HG02763 (cell line): ENCODE results near the gene ADCYAP1.
"Not testable (repeated sequence)": the region's sequence is repeated elsewhere in the genome, so short reads cannot be mapped to it uniquely, and the experiment has no call there.

Experiments used
- ATAC-seq: cut with Tn5 transposase; IDR thresholded peaks from one replicate; pipeline ENCODE4 v1.9.1; 2021; ENCODE audit warnings: mild to moderate bottlenecking, moderate library complexity; ENCODE audit not compliant: unreplicated experiment

The ADCYAP1 gene

DNA sequence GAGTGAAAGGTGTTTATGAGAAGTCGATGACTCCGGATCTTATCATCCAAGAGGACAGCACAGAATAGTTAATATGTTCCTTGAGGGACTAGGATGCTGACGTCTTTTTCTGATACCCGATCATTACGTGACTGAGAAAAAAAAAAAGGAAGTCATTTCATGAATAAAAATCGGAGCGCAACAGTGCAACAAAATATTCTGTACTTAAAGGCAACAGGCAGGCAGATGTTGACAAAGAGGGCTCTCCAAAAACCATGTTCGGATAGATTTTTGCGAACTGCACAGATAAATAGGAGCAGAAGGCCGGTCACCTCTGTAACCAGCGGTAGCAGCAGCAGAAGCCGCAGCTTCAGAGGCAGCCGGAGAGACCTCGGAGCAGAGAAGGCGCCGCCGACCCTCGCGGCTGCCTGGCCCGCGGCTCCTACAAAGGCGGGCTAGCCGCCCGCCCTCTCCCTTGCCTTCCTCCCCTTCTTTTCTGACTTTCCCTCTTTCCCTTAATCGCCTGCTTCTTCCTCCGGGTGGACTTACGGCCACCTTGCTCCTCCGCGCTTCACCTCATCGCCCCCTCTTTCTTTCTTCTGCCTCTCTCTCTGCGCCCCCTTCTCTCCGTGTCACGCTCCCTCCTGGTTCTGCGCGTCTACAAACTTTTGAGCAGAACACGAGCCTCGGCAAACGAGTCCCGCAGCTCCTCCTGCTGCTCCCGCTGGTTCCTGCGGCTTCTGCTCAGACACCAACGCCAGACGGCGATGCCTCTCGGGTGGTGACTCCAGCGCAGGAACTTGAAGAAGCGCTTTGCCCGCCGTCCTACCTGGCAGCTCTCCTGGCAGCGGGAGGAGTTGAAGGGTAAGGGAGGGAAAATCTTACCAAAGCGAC, at the start of gene ADCYAP1:
TSS of gene ADCYAP1 (plus strand) at position 654 of the 873 bp plus-strand sequence. CDS start 516 bp downstream, outside the sequence.
- no peak for ATAC-seq

- ATAC-seq: no peak
Measured at GRCh38 chr18:857986-858385, 46.7 kb upstream of the ADCYAP1 start.

DNA sequence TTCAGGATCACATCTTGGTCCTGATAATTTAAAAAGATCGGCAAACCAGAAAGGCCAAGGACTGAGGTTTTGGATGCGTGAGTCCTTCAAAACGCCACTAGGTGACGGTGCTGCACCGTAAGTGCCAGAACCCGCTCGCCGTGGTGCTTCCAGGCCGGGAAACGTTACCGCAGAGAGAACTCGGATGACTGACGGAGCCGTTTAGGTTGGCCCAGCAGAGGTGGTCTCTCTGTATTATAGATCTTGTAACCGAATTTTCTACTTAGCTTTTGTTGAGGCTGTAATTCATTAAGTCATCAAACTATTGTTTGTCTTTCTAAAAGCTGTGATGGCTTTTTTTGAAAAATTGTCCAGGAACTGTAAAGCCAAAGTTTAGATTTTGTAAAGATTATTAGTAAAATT, 39.8 kb upstream of the ADCYAP1 start:
- peak; percentile 84 for ATAC-seq

DNA sequence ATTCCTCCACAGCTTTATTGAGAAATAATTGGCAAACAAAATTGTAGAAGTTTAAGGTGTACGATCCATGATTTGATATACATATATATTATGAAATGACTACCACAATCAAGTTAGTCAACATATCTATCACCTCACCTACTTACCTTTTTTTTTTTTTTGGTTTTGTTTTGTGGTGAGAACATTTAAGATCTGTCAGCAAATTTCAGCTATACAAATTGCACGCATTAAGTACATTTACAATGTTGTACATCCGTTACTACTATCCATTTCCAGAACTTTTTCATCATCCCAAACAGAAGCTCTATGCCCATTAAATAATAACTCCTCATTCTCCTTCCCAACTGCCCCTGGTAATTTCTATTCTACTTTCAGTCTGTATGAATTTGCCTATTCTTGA, 37.4 kb upstream of the ADCYAP1 start:
- ATAC-seq: no peak

DNA sequence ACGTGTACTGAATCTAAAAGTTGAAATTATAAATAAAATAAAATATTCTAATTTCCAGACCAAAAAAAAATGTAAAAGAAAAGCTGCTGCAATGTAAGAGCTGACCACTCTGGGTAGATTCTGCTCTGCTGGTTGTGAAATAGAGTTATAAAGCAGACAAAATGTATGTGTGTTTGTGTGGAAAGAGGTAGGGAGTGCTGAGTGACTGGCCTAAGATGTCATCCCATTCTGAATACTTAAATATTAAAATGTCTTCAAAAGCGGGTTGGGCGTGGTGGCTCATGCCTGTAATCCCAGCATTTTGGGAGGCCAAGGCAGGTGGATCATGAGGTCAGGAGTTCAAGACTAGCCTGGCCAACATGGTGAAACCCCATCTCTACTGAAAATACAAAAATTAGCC, 31.2 kb upstream of the ADCYAP1 start:
- not testable (repeated sequence) for ATAC-seq

GRCh38 chr18:875912-876311, 28.8 kb upstream of the ADCYAP1 start:
- ATAC-seq: no peak

DNA sequence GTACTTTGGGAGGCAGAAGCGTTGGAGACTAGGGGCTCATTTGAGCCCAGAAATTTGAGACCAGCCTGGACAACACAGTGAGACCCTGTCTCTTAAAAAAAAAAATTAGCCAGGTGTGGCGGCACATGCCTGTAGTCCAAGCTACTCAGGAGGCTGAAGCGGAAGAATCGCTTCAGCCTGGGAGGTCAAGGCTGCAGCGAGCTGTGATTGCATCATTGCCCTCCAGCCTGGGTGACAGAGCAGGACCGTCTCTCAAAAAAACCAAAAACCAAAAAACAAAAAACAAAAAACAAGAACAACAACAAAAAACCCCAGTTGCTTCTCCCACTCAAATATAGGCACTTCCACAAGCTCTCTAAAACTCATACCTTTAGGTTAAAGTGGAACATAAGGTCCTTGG, 27.4 kb upstream of the ADCYAP1 start:
- no peak for ATAC-seq

DNA sequence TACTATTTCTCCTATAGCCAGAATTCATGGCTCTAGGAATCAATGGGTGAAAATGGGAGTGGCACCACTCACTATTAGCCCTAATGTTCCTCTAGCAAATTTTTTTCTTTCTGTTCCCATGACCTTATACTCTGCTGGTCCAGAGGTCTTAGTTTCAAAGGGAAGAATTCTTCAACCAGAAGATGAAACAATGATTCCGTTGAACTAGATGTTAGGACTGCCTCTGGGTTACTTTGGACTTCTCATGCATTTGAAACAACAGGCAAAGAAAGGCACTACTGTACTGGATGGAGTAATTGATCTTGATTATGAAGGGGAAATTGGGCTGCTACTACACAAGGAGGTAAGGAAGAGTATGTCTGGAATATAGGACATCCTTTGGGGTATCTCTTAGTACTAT, 18.6 kb upstream of the ADCYAP1 start:
- no peak for ATAC-seq

- no peak for ATAC-seq
Measured at GRCh38 chr18:887716-888115, 17.0 kb upstream of the ADCYAP1 start.

DNA sequence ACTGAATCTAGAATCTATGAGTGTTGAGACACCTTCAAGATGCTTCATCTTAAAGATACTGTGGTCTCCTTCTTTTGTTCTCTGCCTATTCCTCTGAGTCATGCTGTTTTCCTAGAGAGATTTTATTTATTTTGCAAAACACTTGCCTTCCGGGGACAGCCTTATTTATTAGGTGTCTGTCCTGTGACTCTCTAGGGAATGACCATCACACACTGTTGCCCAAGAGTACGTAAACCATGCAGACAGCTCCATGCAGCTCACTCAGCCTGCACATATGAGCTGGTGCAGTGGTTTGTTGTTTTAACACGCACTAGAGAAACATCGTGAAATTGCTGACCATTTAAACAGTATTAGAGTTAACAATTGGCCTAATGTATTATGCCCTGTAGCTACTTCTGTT, 12.4 kb upstream of the ADCYAP1 start:
- ATAC-seq: no peak

- ATAC-seq: no peak
Measured at GRCh38 chr18:896315-896714, 8.4 kb upstream of the ADCYAP1 start.

DNA sequence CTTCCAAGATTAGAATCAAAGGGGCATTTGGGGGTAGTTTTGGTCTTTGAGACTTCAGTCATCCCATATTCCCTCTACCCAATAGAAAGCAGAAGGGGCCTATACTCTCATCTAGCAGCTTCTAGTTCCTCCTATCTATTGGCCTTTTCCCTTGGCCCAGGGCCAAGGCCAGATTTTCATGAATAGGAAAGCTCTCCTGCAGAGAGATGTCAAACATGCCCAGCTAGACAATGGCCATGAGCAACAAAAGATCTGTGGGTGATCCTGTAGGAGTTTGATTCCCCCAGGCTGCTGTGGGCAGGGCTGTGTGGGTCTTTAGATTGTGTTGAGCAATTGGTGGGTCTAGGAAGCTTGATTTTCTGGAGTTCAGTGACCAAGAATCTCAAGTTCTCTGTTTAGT, 2.9 kb upstream of the ADCYAP1 start:
- ATAC-seq: no peak

DNA sequence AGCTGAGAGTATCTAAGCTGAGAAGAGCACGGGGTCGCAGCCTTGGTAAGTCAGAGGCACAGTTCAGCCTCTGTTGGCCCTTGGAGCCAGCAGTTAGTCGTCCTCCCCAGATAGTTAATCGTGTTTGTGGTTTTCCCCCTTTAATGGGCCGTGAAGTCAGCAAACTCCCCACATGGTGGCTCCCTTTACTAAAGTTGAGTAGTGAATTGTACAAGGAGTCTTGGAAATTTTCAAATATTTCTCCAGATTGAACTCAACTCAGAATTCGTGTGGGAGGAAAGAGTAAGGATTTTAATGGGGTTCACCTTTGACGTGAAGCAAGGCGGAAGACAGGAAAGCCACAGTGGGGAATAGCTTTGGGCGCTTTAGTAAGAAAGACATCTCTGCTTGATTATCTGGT, 2.4 kb upstream of the ADCYAP1 start:
- no peak for ATAC-seq

DNA sequence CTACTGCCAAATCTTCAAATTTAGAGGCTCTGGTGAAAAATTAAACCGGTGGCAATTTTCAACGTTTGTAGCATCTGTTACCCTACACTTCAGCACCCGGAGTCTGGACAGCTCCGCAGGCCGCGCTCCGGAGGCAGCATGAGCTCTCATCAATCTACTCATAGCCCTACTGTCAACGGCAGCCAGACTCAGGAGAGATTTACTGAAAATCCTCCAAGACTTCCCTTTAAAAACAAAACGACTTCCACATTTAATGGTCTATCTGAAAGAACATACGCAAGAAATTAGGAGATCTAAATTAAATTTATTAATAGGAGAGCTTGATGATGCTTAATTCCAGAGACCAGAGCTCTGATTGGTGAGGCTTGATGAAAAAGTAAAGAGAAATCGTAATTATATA, 970 bp upstream of the ADCYAP1 start:
- no peak for ATAC-seq

DNA sequence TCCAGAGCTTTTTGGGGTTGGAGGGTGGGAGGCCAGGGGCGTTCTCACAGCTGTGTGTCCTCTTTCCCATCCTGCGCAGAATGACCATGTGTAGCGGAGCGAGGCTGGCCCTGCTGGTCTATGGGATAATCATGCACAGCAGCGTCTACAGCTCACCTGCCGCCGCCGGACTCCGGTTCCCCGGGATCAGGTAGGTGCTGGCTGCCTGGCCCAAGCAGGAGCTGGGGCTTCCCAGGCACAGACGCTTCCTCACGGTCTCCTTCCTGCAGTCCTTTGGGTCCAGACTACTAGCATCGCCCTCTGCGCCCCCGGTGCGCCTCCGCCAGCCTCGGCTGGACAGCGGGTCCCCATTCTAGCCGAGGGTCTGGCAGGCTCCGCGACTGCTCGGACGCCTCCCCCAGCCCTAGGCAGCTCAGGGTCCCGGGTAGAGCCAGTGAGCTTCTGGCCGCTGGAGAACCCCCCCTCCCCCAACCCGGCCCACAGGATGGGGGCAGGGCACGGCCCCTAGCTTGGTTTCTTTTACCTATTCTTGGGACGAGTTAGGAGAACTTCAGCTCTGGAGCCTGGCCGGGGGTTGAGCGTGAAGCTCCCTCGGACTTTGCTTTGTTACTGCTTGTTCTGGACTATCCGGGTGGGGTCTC, 756 bp downstream of the ADCYAP1 start:
- no peak for ATAC-seq

DNA sequence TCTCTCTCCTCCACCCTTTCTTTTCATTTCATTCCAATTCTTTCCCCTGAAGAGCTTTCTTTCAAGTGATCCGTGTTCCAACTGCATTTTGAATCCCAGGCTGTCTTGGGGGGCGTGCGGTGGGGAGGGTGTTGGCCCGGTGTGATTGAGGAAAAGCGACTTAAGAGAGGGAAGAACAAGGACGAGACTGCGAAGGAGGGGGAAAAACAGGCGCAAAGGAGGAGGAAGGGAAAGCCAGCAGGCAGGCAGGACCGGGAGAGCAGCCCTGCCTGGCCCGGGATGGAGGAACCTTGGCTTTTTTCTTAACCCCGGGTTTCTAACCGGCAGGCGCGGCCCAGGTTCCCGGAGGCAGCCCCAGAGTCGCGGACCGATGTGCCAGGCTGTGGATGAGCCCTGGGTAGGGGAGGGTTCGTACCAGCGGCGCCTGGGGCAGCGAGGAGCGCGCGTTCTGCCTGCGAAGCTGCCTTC, 1.3 kb downstream of the ADCYAP1 start:
- no peak for ATAC-seq

DNA sequence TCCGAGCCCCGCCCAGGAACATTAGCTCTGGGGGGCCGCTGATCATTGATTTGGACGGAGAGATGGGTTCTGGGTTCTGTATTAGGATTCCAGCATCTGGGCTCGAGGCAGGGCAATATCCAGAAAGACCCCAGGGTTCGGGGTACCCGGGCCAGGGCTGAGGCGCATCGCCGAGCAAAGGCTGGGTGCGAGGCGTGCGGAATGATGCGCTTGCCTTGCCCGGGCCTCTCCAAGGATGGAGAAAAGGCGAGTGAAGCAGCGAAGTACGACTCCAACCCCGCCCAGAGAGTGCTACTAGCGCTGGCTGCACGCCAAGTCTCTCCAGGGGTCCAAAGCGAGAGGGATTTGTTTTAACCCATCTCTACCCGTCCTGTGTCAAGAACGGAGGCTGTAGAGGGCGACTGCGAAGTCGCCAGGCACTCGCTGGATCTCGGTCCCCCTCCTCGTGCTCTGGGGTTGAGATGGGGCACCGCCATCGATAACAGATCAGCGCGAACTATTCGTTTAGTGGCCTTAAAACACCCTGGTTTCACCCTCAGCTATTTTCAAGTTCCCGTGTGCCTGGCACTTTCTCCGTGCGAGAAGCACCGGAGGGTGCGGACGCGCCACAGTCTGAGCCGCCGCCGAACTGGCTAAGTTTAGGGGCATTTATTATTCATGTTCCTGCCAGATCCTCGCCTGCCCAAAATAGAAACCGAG, 1.9 kb downstream of the ADCYAP1 start:
- no peak for ATAC-seq

- no peak for ATAC-seq
Measured at GRCh38 chr18:907115-907884, 2.6 kb downstream of the ADCYAP1 start.

DNA sequence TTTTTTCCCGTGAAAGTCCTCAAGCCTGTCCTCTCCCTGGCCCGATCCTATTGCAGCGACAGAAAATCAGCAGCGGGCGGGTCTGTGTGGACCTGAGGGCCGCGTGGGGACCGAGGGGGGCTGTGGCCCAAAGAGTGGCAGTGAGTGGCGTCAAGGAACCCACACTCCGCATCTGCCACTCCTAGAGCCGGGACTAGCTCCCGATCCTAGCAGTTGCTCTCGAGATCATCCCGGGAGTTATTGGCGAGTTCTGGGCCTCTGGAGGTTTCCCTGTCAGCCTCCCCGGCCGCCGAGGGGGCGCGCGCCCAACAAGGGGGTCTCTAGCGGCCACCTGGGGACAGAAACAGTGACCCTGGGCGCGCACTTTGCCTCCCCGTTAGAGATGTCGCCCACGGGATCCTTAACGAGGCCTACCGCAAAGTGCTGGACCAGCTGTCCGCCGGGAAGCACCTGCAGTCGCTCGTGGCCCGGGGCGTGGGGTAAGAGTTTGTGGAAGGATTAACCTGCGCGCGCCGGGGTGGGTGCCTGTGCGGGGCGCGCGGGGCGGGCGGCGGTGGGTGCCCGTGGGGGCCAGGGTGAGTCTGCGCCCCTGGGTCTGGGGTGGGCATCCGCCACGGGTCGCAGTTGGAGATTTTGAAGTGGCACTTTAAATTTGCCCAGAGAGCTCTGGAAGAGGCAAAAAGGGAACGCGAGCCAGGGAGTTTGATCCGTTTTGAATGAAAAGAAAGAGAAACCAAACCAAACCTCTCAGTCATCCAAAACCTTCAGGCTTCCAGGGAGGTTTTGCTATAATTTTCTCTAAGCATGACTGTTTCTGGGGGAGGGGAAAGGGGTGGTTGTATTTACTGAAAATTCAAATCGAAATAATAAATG, 3.5 kb downstream of the ADCYAP1 start:
- ATAC-seq: no peak
